B cell (primary cell): ENCODE measurements around the gene TRANK1. TPM values are rescaled to one million over a fixed set of nuclear protein-coding genes. Genes with fewer than 3 reads are reported as not detected.

Experiments used
- ATAC-seq: fragments of 200-7000 bp; cut with Tn5 transposase; one replicate; pipeline ENCODE4 v1.10.0; 2021; ENCODE audit warnings: low read depth, mild to moderate bottlenecking, moderate number of reproducible peaks, moderate library complexity
- CTCF ChIA-PET: fragments of 350-600 bp; sonication (Branson Sonifier 250); formaldehyde crosslinking; loops from one replicate; lab custom pipeline; 2021; ENCODE audit warnings: antibody characterized with exemption, inconsistent platforms; lab: Charles Lee
- POLR2A ChIA-PET: fragments of 350-600 bp; sonication (Branson Sonifier 250); formaldehyde crosslinking; loops from one replicate; lab custom pipeline; 2021; ENCODE audit warnings: antibody characterized with exemption; lab: Charles Lee
- DNase-seq: peaks from one replicate; pipeline ENCODE4 v3.0.0; 2013
- H2AFZ ChIP-seq: 2 replicates; pipeline ENCODE4 v1.6.1; 2012; ENCODE audit warnings: mild to moderate bottlenecking, low read depth, low read length; ENCODE audit not compliant: insufficient read depth, poor library complexity, severe bottlenecking
- H3K27ac ChIP-seq, 2 donors: 1 replicate in 1 of 2; 2 replicates in 1 of 2; pipeline ENCODE4 v1.5.1; 2012 to 2013; ENCODE audit warnings: low read length in 2 of 2, mild to moderate bottlenecking in 2 of 2, moderate library complexity in 1 of 2
- H3K27me3 ChIP-seq, 4 experiments: fragments of 200-600 bp in 1 of 4; sonication (generic) in 1 of 4; replicated peaks in 1 of 4; 1 replicate in 2 of 4; 2 replicates in 2 of 4; pipeline versions ENCODE4 v1.6.1 to v1.7.0; 2013 to 2016; ENCODE audit warnings: low read length in 3 of 4, mild to moderate bottlenecking in 2 of 4, mixed read lengths in 1 of 4, moderate library complexity in 1 of 4; ENCODE audit not compliant: insufficient read depth in 4 of 4, control insufficient read depth in 3 of 4; ENCODE audit errors: control extremely low read depth in 1 of 4
- H3K36me3 ChIP-seq, 2 experiments: replicated peaks in 1 of 2; 1 replicate in 1 of 2; 2 replicates in 1 of 2; pipeline versions ENCODE4 v1.6.1 to v1.7.1; 2013; ENCODE audit warnings: low read length in 1 of 2; ENCODE audit not compliant: insufficient read depth in 2 of 2, control insufficient read depth in 1 of 2; ENCODE audit errors: control extremely low read depth in 1 of 2, extremely low read depth in 1 of 2
- H3K4me1 ChIP-seq, 2 donors: fragments of 200-600 bp in 1 of 2; sonication (generic) in 1 of 2; 1 replicate in 1 of 2; 2 replicates in 1 of 2; pipeline versions ENCODE4 v1.5.1 to v1.6.1; 2013 to 2017; ENCODE audit warnings: low read length in 2 of 2; ENCODE audit not compliant: control insufficient read depth in 2 of 2, insufficient read depth in 2 of 2
- H3K4me2 ChIP-seq: replicated peaks from 2 replicates; pipeline ENCODE3; 2012; ENCODE audit warnings: mild to moderate bottlenecking, low read depth, low read length; ENCODE audit not compliant: poor library complexity, severe bottlenecking
- H3K4me3 ChIP-seq, 5 experiments: fragments of 200-600 bp in 1 of 5; sonication (generic) in 1 of 5; 1 replicate in 3 of 5; 2 replicates in 2 of 5; pipeline versions ENCODE4 v1.5.1 to v1.7.0; 2011 to 2016; ENCODE audit warnings: low read length in 4 of 5, mild to moderate bottlenecking in 4 of 5, low read depth in 2 of 5, control low read depth in 1 of 5, moderate library complexity in 1 of 5; ENCODE audit not compliant: insufficient read depth in 1 of 5; ENCODE audit errors: control extremely low read depth in 1 of 5, extremely low read depth in 1 of 5
- H3K79me2 ChIP-seq: fragments of 200-600 bp; sonication (generic); one replicate; pipeline ENCODE4 v1.6.0; 2016; ENCODE audit warnings: low read length; ENCODE audit not compliant: control insufficient read depth, insufficient read depth
- H3K9ac ChIP-seq: fragments of 200-600 bp; sonication (generic); 2 replicates; pipeline ENCODE4 v1.6.1; 2017; ENCODE audit warnings: mild to moderate bottlenecking, low read length, moderate library complexity
- H3K9me3 ChIP-seq, 3 donors: one replicate each; pipeline versions ENCODE4 v1.6.1 to v1.7.1; 2013; ENCODE audit warnings: low read length in 2 of 3; ENCODE audit not compliant: control insufficient read depth in 2 of 3, insufficient read depth in 1 of 3; ENCODE audit errors: control extremely low read depth in 1 of 3
- H4K20me1 ChIP-seq: 2 replicates; pipeline ENCODE4 v1.6.0; 2012; ENCODE audit warnings: mild to moderate bottlenecking, low read length; ENCODE audit not compliant: insufficient read depth, control insufficient read depth, poor library complexity, severe bottlenecking
- H3K27ac Mint-ChIP-seq: one replicate; pipeline ENCODE4 v1.8.0; 2021; ENCODE audit warnings: mixed read lengths
- H3K27me3 Mint-ChIP-seq: one replicate; pipeline ENCODE4 v1.8.0; 2021; ENCODE audit warnings: mixed read lengths
- H3K4me1 Mint-ChIP-seq: one replicate; pipeline ENCODE4 v1.8.0; 2021; ENCODE audit warnings: mixed read lengths
- H3K4me3 Mint-ChIP-seq: one replicate; pipeline ENCODE4 v1.8.0; 2021; ENCODE audit warnings: mixed read lengths
- H3K9me3 Mint-ChIP-seq: one replicate; pipeline ENCODE4 v1.8.0; 2022; ENCODE audit warnings: mixed read lengths; ENCODE audit not compliant: insufficient read depth
- CTCF ChIP-seq: fragments of 200-600 bp; IDR thresholded peaks from one replicate; pipeline ENCODE4 v1.8.0; 2022; ENCODE audit warnings: antibody characterized with exemption, mild to moderate bottlenecking
- EZH2 ChIP-seq: IDR thresholded peaks from 2 replicates; pipeline ENCODE4 v1.6.1; 2012; ENCODE audit warnings: borderline replicate concordance, low read depth, mild to moderate bottlenecking, moderate library complexity, low read length; ENCODE audit not compliant: insufficient read depth, poor library complexity, severe bottlenecking
- whole genome bisulfite sequencing: methylation state at CpG from one replicate; pipeline ENCODE4 v1.1.5; 2013; ENCODE audit warnings: missing lambda C conversion rate; ENCODE audit not compliant: insufficient coverage; 5-methylcytosine and 5-hydroxymethylcytosine counted together
- intact Hi-C: fragments of 100-400 bp; cut with micrococcal nuclease; formaldehyde crosslinking; loops from one replicate; pipeline ENCODE4 v1.10.0; 2022
- polyA plus RNA-seq: library from polyadenylated mRNA; depleted of rRNA; stranded (reverse); fragments of >200 nt; gene quantifications from 2 replicates; pipeline ENCODE4 v1.2.3, GENCODE V29; 2012
- total RNA-seq, 2 donors: library from RNA; stranded (reverse); fragments of 120-200 nt in 1 of 2; gene quantifications; 1 replicate in 1 of 2; 2 replicates in 1 of 2; pipeline versions ENCODE4 v1.2.3 to v1.2.4, GENCODE V29; 2013 to 2022

TRANK1 gene
- total and polyA plus RNA-seq, 2 donors (not counting 1 experiment from before 2014, with no cell fraction given): 20.8 to 147 TPM

- intact Hi-C loops: no loop called here
- no peaks in the 10 kb centered on the region for H3K4me1 Mint-ChIP-seq
- TF ChIP-seq CTCF (no peak), EZH2 (no peak)
- H3K4me3 Mint-ChIP-seq: no peak overlapping the region
- H3K4me3 ChIP-seq: no peak overlapping the region
- no peak overlapping the region for H3K4me2 ChIP-seq
- H4K20me1 ChIP-seq: no peaks in the 10 kb centered on the region
- ATAC-seq: no peak
- no peaks in the 10 kb centered on the region for H3K27me3 Mint-ChIP-seq
- WGBS: 100% methylated on average over 6 of the region's 6 CpGs
- H3K27ac ChIP-seq: no peak overlapping the region
- no peaks in the 10 kb centered on the region for H3K27me3 ChIP-seq
- no peaks in the 10 kb centered on the region for H3K9me3 Mint-ChIP-seq
- peaks cover 0 to 61% of the 10 kb centered on the region in 2 experiments for H3K36me3 ChIP-seq
- ChIA-PET CTCF (no interaction called here), POLR2A (no interaction called here)
- H3K27ac Mint-ChIP-seq: no peak overlapping the region
- H3K9me3 ChIP-seq: no peaks in the 10 kb centered on the region
- H3K79me2 ChIP-seq: no peaks in the 10 kb centered on the region
- no peak overlapping the region for H2AFZ ChIP-seq
- H3K9ac ChIP-seq: no peak overlapping the region
- no peak for DNase-seq
- no peaks in the 10 kb centered on the region for H3K4me1 ChIP-seq
These were observed 118.6 kb downstream of the TRANK1 start for GRCh38 chr3:36826240-36826639.

GRCh38 chr3:36824443-36824842 lies 120.4 kb downstream of the TRANK1 start:
- Histone ChIP-seq H3K27ac (no peak overlapping the region), H3K4me2 (no peak overlapping the region), H4K20me1 (no peaks in the 10 kb centered on the region), H3K9ac (no peak overlapping the region), H3K4me3 (no peak overlapping the region), H3K27me3 (no peaks in the 10 kb centered on the region), H3K79me2 (no peaks in the 10 kb centered on the region), H2AFZ (no peak overlapping the region), H3K4me1 (no peaks in the 10 kb centered on the region), H3K36me3 (peaks cover 0 to 43% of the 10 kb centered on the region in 2 experiments), H3K9me3 (no peaks in the 10 kb centered on the region)
- DNase-seq (no peak), ATAC-seq (no peak)
- ChIA-PET CTCF (interaction anchor here (0.6 kb wide), 1 partner anchor 247 kb away, joined by 3 read pairs; no protein-coding TSS in a partner anchor), POLR2A (no interaction called here)
- intact Hi-C loops: no loop called here
- H3K27me3 Mint-ChIP-seq: no peaks in the 10 kb centered on the region
- H3K27ac Mint-ChIP-seq: peak overlapping the region; percentile 16
- TF ChIP-seq EZH2 (no peak), CTCF (no peak)
- H3K4me3 Mint-ChIP-seq: no peak overlapping the region
- no peaks in the 10 kb centered on the region for H3K9me3 Mint-ChIP-seq
- H3K4me1 Mint-ChIP-seq: no peaks in the 10 kb centered on the region
- 96% methylated on average over 4 of the region's 4 CpGs for WGBS
